ENCODE results near the gene OSBPL5. TPM values are rescaled to one million over a fixed set of nuclear protein-coding genes. Genes with fewer than 3 reads are reported as not detected.

Gene OSBPL5
- total and polyA plus RNA-seq, 2 of the 4 experiments (the other 2 are of a cell fraction): 14.9 to 22.3 TPM

DNA sequence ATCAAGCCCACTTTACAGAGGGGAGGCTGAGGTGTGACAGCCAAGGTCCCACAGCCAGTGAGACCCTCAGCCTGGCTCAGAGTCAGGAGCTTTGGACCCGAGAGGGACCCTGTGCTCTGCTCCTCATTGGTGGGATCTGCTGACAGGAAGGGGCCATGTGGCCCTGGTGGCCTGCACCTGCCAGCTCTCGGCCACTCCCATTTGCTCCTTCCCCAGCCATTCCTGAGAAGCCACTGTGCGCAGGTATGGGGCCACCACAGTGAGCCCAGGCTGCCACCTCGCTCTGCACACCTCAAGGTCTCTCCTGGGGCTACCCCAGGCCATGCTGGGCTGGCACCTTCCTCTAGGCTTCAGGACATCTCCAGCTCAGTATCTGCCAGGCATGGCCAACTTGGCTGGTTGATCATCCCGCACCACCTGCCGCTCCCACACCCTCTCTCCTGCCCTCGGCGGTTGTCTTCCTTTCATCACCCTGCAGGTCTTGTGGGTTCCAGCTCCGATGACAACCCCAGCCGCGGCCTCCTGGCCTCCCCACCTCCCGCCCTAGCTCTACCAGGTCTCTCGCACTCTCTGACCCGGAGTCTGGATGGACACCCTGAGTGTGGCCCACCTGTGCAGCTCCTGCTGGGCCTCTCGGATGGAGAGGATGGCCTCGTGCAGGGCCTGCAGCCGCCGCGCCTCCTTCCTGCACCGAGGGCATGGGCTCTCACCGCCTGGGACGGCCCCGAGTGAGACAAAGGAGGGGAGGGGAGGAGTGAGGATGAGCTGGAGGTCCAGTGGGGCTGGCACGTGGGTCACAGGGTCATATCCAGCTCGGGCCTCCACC, 75.7 kb downstream of the OSBPL5 start:
- Histone ChIP-seq H4K91ac (ENCODE audit: insufficient read depth, low read depth, low read length) (no peak overlapping the region), H3K9me3 (ENCODE audit: control insufficient read depth, insufficient read depth, low read length) (no peaks in the 10 kb centered on the region), H3K14ac (replicated peaks; ENCODE audit: low read depth, low read length) (no peak overlapping the region), H3K4me3 (ENCODE audit: insufficient read depth, low read depth, low read length) (no peak overlapping the region), H2AK5ac (ENCODE audit: low read depth, low read length) (no peak overlapping the region), H4K8ac (ENCODE audit: low read depth in 2 of 2, low read length in 2 of 2) (no peak overlapping the region), H2AFZ (replicated peaks; ENCODE audit: low read length, poor library complexity) (no peak overlapping the region), H3K56ac (ENCODE audit: extremely low read depth, insufficient read depth, low read length) (no peak overlapping the region), H3K4me2 (ENCODE audit: low read depth, low read length) (no peak overlapping the region), H3K79me1 (ENCODE audit: low read depth in 1 of 2, low read length in 2 of 2) (peaks cover 0 to 6% of the 10 kb centered on the region in 2 experiments; a peak in 1 of 4 replicates), H3K4me1 (ENCODE audit: control insufficient read depth, insufficient read depth, low read length) (no peaks in the 10 kb centered on the region; the same call in 1 of the 2 replicates), H4K20me1 (ENCODE audit: insufficient read depth, low read length) (peaks cover 8% of the 10 kb centered on the region), H3K27me3 (ENCODE audit: control insufficient read depth, insufficient read depth, low read length) (0 out of 2 replicates have a peak, but pooled peaks cover 1% of the 10 kb centered on the region), H2BK20ac (ENCODE audit: low read depth, low read length) (no peak overlapping the region), H4K5ac (ENCODE audit: low read depth, low read length) (no peak overlapping the region), H3K18ac (ENCODE audit: low read depth, low read length) (no peak overlapping the region), H3K9ac (ENCODE audit: low read depth, low read length) (no peak overlapping the region), H3K9me1 (ENCODE audit: insufficient read depth, low read length) (no peaks in the 10 kb centered on the region), H3K23ac (ENCODE audit: low read depth, low read length) (no peak overlapping the region), H3K36me3 (ENCODE audit: control insufficient read depth, insufficient read depth, low read length) (peaks cover 40% of the 10 kb centered on the region; the same call in 1 of the 2 replicates), H2BK120ac (ENCODE audit: low read depth, low read length) (no peak overlapping the region), H2BK15ac (ENCODE audit: low read depth, low read length) (no peak overlapping the region), H2AK9ac (replicated peaks; ENCODE audit: low read depth, low read length, poor library complexity) (no peak overlapping the region), H2BK5ac (ENCODE audit: low read depth, low read length, poor library complexity, severe bottlenecking) (no peak overlapping the region), H3K27ac (ENCODE audit: insufficient read depth, low read length) (no peak overlapping the region), H3K4ac (ENCODE audit: low read depth, low read length) (no peak overlapping the region)
- intact Hi-C loops (cut with micrococcal nuclease) (loop anchor here (5.0 kb wide), 1 partner anchor 52 kb away; no protein-coding TSS in a partner anchor), in situ Hi-C loops (cut with MboI; ENCODE audit: low sequenced_read_pairs) (loop anchor here (5.0 kb wide), 1 partner anchor 47 kb away; no protein-coding TSS in a partner anchor), dilution Hi-C loops (cut with HindIII; ENCODE audit: low sequenced_read_pairs, unreplicated experiment) (no loop called here)
- POLR2A ChIA-PET (ENCODE audit: unreplicated experiment): interaction anchor here (0.7 kb wide), 1 partner anchor 15 kb away, joined by 3 read pairs; no protein-coding TSS in a partner anchor
- no peak for DNase-seq
- CTCF ChIA-PET: interaction anchor here (0.6 kb wide), 1 partner anchor 24 kb away, joined by 3 read pairs; no protein-coding TSS in a partner anchor
- WGBS, 2 experiments (ENCODE audit: extremely low coverage in 2 of 2, insufficient read length in 1 of 2): 94% methylated on average over 13 of the region's 25 CpGs; no CpG with 5 or more reads in 1 of the 2 experiments
- BruUV-seq (replicated peaks): no TSS peak
- no peak for ATAC-seq (ENCODE audit: low read depth)
- TF ChIP-seq MAZ (IDR thresholded peaks at IDR 0.05; ENCODE audit: borderline replicate concordance, low read depth, low read length) (no peak), FOS (IDR thresholded peaks at IDR 0.05; ENCODE audit: low read depth, low read length) (no peak), RCOR1 (IDR thresholded peaks at IDR 0.05; ENCODE audit: insufficient replicate concordance, low read length) (no peak), CHD1 (IDR thresholded peaks at IDR 0.05; ENCODE audit: low read depth, low read length) (no peak), RAD21 (IDR thresholded peaks at IDR 0.05; ENCODE audit: low read length) (no peak), RFX5 (IDR thresholded peaks at IDR 0.05; ENCODE audit: low read depth, low read length) (no peak), CEBPB (IDR thresholded peaks at IDR 0.05; ENCODE audit: low read depth, low read length) (no peak), SMC3 (IDR thresholded peaks at IDR 0.05; ENCODE audit: low read depth, low read length) (no peak), MXI1 (IDR thresholded peaks at IDR 0.05; ENCODE audit: borderline replicate concordance, low read depth, low read length) (no peak), NFE2L2 (IDR thresholded peaks at IDR 0.05; ENCODE audit: low read depth, low read length) (no peak), CTCF (conservative IDR thresholded peaks at IDR 0.05; ENCODE audit: low read depth, low read length) (no peak), BHLHE40 (IDR thresholded peaks at IDR 0.05; ENCODE audit: low read depth, low read length) (no peak)
- TF ChIP-seq, protein P1, sequence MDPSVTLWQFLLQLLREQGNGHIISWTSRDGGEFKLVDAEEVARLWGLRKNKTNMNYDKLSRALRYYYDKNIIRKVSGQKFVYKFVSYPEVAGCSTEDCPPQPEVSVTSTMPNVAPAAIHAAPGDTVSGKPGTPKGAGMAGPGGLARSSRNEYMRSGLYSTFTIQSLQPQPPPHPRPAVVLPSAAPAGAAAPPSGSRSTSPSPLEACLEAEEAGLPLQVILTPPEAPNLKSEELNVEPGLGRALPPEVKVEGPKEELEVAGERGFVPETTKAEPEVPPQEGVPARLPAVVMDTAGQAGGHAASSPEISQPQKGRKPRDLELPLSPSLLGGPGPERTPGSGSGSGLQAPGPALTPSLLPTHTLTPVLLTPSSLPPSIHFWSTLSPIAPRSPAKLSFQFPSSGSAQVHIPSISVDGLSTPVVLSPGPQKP (IDR thresholded peaks at IDR 0.05; ENCODE audit: borderline replicate concordance, low read depth, low read length): no peak

Data from IMR-90 (cell line).